ENCODE measurements around the gene ZSWIM6.

The ZSWIM6 gene

DNA sequence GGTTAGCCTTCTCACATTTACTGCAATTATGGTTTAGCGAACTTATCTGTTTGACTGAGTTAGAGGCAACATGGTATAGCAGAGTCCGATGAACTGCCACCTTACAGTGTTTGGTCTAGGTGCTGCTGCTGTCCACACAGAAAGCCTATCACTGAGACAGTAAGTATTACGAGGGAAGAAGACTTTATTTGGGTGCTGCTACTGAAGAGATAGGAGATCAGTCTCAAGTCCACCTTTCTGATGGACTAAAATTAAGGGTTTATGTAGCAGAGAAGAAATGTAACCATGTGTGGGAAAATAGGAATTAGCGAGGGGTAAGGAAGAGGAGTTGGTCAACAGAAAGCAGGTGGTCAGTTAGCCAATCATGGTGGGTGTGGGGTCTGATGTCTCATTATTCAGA, 109.7 kb downstream of the ZSWIM6 start:
- no peak overlapping the region for H3K4me3 ChIP-seq (ENCODE audit: low read depth, low read length)
- TF ChIP-seq CTCF (IDR thresholded peaks at IDR 0.05; ENCODE audit: insufficient read depth, low read depth, low read length, missing control alignments) = no peak
- no peak for DNase-seq (ENCODE audit: low read depth)

DNA sequence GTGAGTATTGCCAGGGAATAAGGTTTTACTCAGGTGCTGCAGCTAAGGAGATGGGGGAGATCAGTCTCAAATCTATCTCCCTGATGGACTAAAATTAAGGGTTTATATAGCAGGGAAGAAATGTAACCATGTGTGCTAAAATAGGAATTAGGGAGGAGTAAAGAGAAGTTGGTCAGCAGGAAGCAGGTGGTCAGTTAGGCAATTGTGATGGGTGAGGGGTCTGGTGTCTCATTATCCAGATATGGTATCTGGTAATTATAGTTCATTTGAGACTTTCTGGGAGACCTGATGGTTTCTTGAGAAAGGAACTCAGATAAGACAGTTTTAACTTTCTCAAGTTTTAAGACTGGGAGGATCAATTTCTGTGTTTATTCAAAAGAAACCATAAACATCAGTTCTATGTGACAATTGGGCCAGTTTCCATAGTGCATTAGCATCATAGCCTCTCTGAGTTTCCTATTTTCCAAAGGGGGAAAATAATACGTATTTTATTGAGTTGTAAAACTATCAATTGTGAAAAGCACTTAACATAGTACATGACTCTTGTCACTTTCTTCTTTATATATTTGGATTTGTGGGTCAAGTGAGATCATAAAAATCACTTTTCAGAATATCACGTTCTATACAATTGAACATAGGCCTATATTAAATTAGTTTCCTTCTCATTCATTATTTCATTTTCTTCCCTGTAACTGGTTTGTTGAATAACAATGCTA, 115.9 kb downstream of the ZSWIM6 start:
- TF ChIP-seq CTCF (IDR thresholded peaks at IDR 0.05; ENCODE audit: insufficient read depth, low read depth, low read length, missing control alignments) = no peak
- H3K4me3 ChIP-seq (ENCODE audit: low read depth, low read length) = no peak overlapping the region
- no peak for DNase-seq (ENCODE audit: low read depth)

GRCh38 chr5:61449804-61450492, 117.9 kb downstream of the ZSWIM6 start:
- H3K4me3 ChIP-seq (ENCODE audit: low read depth, low read length) = no peak overlapping the region
- DNase-seq (ENCODE audit: low read depth) = no peak
- TF ChIP-seq CTCF (IDR thresholded peaks at IDR 0.05; ENCODE audit: insufficient read depth, low read depth, low read length, missing control alignments) = no peak

DNA sequence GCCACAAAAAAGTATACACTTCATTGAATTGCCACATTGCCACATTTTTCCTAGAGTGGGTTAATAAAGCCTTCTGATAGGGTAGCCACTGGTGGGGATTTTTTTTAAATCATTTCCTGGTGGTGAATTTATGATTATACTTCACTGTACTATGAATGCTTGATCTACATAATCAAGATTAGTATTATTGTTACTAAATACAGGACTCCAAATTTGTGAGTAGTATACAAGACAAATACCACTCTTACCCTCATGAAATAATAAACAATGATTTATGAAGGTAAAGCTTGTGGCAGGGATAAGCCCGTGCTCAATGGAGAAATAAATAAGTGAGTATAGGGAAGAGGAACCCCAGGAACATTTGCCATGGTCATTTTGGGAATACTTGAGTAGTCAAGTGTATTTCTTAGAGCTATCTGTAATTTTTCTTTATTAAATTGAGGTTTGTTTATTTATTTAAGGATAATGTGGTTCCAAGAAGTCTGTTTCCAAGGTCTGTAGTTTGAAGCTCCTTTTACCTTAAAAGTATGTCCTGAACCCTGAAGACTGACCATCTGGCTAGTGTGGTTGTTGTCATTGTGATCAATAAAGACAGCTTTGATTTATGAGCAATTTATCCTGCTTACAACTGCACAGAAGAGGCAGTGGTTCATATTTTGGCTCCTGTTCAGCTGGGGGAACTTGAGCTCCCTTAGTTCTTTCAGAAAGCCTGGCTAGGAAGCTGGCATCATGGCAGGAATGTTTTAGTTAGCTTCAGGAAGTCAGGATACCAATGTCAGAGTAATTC, 118.6 kb downstream of the ZSWIM6 start:
- no peak overlapping the region for H3K4me3 ChIP-seq (ENCODE audit: low read depth, low read length)
- TF ChIP-seq CTCF (IDR thresholded peaks at IDR 0.05; ENCODE audit: insufficient read depth, low read depth, low read length, missing control alignments) = no peak

DNA sequence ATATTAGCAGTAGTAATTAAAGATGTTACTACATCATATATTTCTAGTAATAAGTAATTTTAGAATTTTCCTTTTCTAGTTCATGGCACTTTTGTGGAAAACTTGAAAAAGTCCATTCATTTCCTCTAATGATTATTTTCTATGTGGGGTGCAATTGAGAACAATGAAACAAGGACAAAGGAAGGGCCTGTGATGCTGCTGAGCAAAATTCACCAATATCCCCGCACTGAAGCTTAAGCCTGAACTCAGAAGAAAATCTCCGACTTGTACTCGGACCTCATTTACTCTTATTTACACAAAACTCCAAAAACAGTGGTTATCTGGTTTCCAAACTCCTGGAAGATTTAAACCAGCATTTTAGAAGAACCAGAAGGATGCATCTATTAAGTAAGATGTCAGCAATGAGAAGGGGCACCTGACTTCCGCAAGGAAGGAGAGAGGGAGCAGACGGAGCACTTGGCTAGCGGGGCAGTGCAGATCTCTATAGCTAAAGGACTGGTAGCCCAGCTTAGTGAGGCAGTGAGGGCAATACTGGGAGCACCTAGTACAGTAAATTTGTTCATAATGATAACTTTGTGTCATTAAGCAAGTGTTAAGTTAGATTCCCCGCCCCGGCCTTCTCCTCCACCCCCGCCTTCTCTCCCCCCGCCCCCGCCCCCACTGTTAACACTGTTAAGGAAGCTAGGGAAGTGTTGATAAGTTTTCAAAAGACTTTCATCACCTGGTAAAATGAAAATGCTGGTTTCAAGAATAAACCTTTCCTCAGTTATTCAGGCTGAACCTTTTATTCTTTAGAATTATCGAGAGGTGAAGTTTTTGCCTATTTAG, 123.3 kb downstream of the ZSWIM6 start:
- no peak for TF ChIP-seq CTCF (IDR thresholded peaks at IDR 0.05; ENCODE audit: insufficient read depth, low read depth, low read length, missing control alignments)
- DNase-seq (ENCODE audit: low read depth) = no peak
- H3K4me3 ChIP-seq (ENCODE audit: low read depth, low read length) = no peak overlapping the region

More for the DNA sequence above, 118.6 kb downstream of the ZSWIM6 start:
- DNase-seq (ENCODE audit: low read depth) = no peak

DNA sequence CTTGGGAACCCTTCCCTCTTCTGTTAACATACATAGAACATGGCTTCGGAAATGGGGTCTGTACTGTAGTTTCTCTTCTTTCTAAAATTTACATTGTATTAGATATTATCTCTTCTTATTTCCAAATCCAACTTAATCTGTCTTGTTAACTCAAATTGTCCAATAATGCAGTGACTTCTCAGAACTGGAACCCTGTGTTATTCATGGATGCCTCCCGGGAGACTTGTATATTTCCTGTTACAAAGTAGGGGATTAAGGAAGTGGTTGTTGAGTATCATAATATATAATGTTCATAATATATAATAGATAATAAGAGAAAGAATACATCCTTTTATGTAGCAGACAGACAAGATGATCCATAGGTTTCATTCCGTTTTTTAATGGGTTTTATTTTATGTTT, 128.4 kb downstream of the ZSWIM6 start:
- no peak overlapping the region for H3K4me3 ChIP-seq (ENCODE audit: low read depth, low read length)
- no peak for DNase-seq (ENCODE audit: low read depth)
- TF ChIP-seq CTCF (IDR thresholded peaks at IDR 0.05; ENCODE audit: insufficient read depth, low read depth, low read length, missing control alignments) = no peak

All from GM12865 (cell line).